AG08395 (cell line): Measurements from ENCODE around the gene SGK1.
A peak's percentile ranks its signal among the peaks of the same experiment; 100 is the strongest.
"Not testable (repeated sequence)": the region's sequence is repeated elsewhere in the genome, so short reads cannot be mapped to it uniquely, and the experiment has no call there.

Experiments used
- DNase-seq: peaks from one replicate; pipeline ENCODE4 v3.0.0; 2012; ENCODE audit warnings: mixed read lengths, low spot score

SGK1 gene

GRCh38 chr6:134251320-134251719, 66.6 kb downstream of the SGK1 start:
- DNase-seq: no peak

- no peak for DNase-seq
Observed at GRCh38 chr6:134250776-134251175, 67.1 kb downstream of the SGK1 start.

- DNase-seq: no peak
Observed at GRCh38 chr6:134249759-134250602, 67.9 kb downstream of the SGK1 start.

GRCh38 chr6:134249239-134249758, 68.6 kb downstream of the SGK1 start:
- no peak for DNase-seq

- DNase-seq: no peak
Observed at GRCh38 chr6:134247844-134248580, 69.9 kb downstream of the SGK1 start.

- no peak for DNase-seq
Observed at GRCh38 chr6:134247231-134247833, 70.6 kb downstream of the SGK1 start.

- DNase-seq: no peak
Observed at GRCh38 chr6:134245706-134246105, 72.2 kb downstream of the SGK1 start.

GRCh38 chr6:134245041-134245440, 72.9 kb downstream of the SGK1 start:
- DNase-seq: no peak

- no peak for DNase-seq
Observed at GRCh38 chr6:134240665-134241431, 77.1 kb downstream of the SGK1 start.

GRCh38 chr6:134238960-134239795, 78.7 kb downstream of the SGK1 start:
- no peak for DNase-seq

- no peak for DNase-seq
Observed at GRCh38 chr6:134238006-134238405, 79.9 kb downstream of the SGK1 start.

- peak; percentile 44 for DNase-seq
Observed at GRCh38 chr6:134235937-134236751, 81.8 kb downstream of the SGK1 start.

GRCh38 chr6:134235334-134235733, 82.6 kb downstream of the SGK1 start:
- not testable (repeated sequence) for DNase-seq

- no peak for DNase-seq
Observed at GRCh38 chr6:134233180-134233955, 84.5 kb downstream of the SGK1 start.

- DNase-seq: no peak
Observed at GRCh38 chr6:134230940-134231339, 87.0 kb downstream of the SGK1 start.

GRCh38 chr6:134230087-134230700, 87.7 kb downstream of the SGK1 start:
- no peak for DNase-seq

- no peak for DNase-seq
Observed at GRCh38 chr6:134229520-134229919, 88.4 kb downstream of the SGK1 start.

- peak; percentile 9 for DNase-seq
Observed at GRCh38 chr6:134223796-134224420, 94.0 kb downstream of the SGK1 start.
